HL-60 (cell line): ENCODE data around the gene DTX4.

Source experiments
- GABPA ChIP-seq: IDR thresholded peaks from 2 replicates; pipeline ENCODE4 v1.6.1; 2012; ENCODE audit warnings: low read depth
- POLR2AphosphoS5 ChIP-seq: IDR thresholded peaks from 2 replicates; pipeline ENCODE4 v1.6.1; 2012; ENCODE audit warnings: low read depth
- SPI1 ChIP-seq: IDR thresholded peaks from 2 replicates; pipeline ENCODE4 v1.6.1; 2012; ENCODE audit warnings: low read depth, mild to moderate bottlenecking, borderline replicate concordance
- TF ChIP-seq, protein P1 (sequence below): IDR thresholded peaks from 2 replicates; pipeline ENCODE4 v1.6.1; 2012; ENCODE audit warnings: low read depth; ENCODE audit not compliant: insufficient replicate concordance
- TF ChIP-seq, protein P2 (sequence below): IDR thresholded peaks from one replicate; pipeline ENCODE4 v1.5.1; 2011; ENCODE audit warnings: low read length, control low read depth, inconsistent platforms; ENCODE audit not compliant: insufficient read depth

- TF ChIP-seq POLR2AphosphoS5, result no peak
- TF ChIP-seq, protein P1, sequence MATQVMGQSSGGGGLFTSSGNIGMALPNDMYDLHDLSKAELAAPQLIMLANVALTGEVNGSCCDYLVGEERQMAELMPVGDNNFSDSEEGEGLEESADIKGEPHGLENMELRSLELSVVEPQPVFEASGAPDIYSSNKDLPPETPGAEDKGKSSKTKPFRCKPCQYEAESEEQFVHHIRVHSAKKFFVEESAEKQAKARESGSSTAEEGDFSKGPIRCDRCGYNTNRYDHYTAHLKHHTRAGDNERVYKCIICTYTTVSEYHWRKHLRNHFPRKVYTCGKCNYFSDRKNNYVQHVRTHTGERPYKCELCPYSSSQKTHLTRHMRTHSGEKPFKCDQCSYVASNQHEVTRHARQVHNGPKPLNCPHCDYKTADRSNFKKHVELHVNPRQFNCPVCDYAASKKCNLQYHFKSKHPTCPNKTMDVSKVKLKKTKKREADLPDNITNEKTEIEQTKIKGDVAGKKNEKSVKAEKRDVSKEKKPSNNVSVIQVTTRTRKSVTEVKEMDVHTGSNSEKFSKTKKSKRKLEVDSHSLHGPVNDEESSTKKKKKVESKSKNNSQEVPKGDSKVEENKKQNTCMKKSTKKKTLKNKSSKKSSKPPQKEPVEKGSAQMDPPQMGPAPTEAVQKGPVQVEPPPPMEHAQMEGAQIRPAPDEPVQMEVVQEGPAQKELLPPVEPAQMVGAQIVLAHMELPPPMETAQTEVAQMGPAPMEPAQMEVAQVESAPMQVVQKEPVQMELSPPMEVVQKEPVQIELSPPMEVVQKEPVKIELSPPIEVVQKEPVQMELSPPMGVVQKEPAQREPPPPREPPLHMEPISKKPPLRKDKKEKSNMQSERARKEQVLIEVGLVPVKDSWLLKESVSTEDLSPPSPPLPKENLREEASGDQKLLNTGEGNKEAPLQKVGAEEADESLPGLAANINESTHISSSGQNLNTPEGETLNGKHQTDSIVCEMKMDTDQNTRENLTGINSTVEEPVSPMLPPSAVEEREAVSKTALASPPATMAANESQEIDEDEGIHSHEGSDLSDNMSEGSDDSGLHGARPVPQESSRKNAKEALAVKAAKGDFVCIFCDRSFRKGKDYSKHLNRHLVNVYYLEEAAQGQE, result no peak
- TF ChIP-seq, protein P2, sequence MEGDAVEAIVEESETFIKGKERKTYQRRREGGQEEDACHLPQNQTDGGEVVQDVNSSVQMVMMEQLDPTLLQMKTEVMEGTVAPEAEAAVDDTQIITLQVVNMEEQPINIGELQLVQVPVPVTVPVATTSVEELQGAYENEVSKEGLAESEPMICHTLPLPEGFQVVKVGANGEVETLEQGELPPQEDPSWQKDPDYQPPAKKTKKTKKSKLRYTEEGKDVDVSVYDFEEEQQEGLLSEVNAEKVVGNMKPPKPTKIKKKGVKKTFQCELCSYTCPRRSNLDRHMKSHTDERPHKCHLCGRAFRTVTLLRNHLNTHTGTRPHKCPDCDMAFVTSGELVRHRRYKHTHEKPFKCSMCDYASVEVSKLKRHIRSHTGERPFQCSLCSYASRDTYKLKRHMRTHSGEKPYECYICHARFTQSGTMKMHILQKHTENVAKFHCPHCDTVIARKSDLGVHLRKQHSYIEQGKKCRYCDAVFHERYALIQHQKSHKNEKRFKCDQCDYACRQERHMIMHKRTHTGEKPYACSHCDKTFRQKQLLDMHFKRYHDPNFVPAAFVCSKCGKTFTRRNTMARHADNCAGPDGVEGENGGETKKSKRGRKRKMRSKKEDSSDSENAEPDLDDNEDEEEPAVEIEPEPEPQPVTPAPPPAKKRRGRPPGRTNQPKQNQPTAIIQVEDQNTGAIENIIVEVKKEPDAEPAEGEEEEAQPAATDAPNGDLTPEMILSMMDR, result no peak
- TF ChIP-seq SPI1, result no peak
- TF ChIP-seq GABPA, result no peak
These were observed 580 bp downstream of the DTX4 start for GRCh38 chr11:59172345-59173079.
